Forelimb muscle (tissue), 1 donor: Measurements from ENCODE around the gene ABCC1. TPM values are rescaled to one million over a fixed set of nuclear protein-coding genes. Genes with fewer than 3 reads are reported as not detected.
"Not testable (repeated sequence)": the region's sequence is repeated elsewhere in the genome, so short reads cannot be mapped to it uniquely, and the experiment has no call there.

Experiments
- DNase-seq: peaks from one replicate; pipeline ENCODE4 v3.0.0-alpha.2; 2013; ENCODE audit warnings: low read depth
- polyA plus RNA-seq: library from polyadenylated mRNA; unstranded; fragments of 120-200 nt; gene quantifications from one replicate; pipeline ENCODE4 v1.2.1, GENCODE V29; 2013; ENCODE audit not compliant: insufficient read length

ABCC1 gene
- polyA plus RNA-seq, 1 donor = 4.1 TPM

- no peak for DNase-seq
Measured at GRCh38 chr16:16184594-16184993, 235.2 kb downstream of the ABCC1 start.

GRCh38 chr16:16185095-16185494, 235.7 kb downstream of the ABCC1 start:
- DNase-seq = no peak

GRCh38 chr16:16186820-16187219, 237.4 kb downstream of the ABCC1 start:
- DNase-seq = no peak

GRCh38 chr16:16188827-16189226, 239.4 kb downstream of the ABCC1 start:
- no peak for DNase-seq

GRCh38 chr16:16189842-16190241, 240.4 kb downstream of the ABCC1 start:
- DNase-seq = no peak

- no peak for DNase-seq
Measured at GRCh38 chr16:16190546-16190945, 241.1 kb downstream of the ABCC1 start.

- not testable (repeated sequence) for DNase-seq
Measured at GRCh38 chr16:16190966-16191365, 241.6 kb downstream of the ABCC1 start.

GRCh38 chr16:16191493-16192167, 242.2 kb downstream of the ABCC1 start:
- no peak for DNase-seq

Other genes with a start within 250 kb of the ABCC1 start
- 10.3 TPM for gene MYH11, start 92.6 kb upstream of the ABCC1 start, polyA plus RNA-seq
- gene CEP20, start 61.0 kb upstream of the ABCC1 start, polyA plus RNA-seq = 20.9 TPM